ENCODE results near the gene CYP39A1. TPM values are rescaled to one million over a fixed set of nuclear protein-coding genes. Genes with fewer than 3 reads are reported as not detected.

Gene CYP39A1
- total and polyA plus RNA-seq, 8 donors, result 1.8 to 11.6 (median 7.8) TPM; not detected in 1

GRCh38 chr6:46538800-46539480, 113.7 kb downstream of the CYP39A1 start:
- no peak overlapping the region for H3K27ac ChIP-seq
- 58 to 75% (median 68%) methylated on average over 6 of the region's 6 CpGs for WGBS, 5 donors
- no peak overlapping the region for H3K4me3 ChIP-seq
- intact Hi-C loops (cut with DNase I; ENCODE audit: low total_unique reads), result no loop called here
- H3K27me3 ChIP-seq, result no peaks in the 10 kb centered on the region
- DNase-seq, result no peak
- H3K36me3 ChIP-seq, result no peaks in the 10 kb centered on the region
- TF ChIP-seq EP300 (IDR thresholded peaks at IDR 0.05), result no peak
- no peak for TF ChIP-seq POLR2AphosphoS5 (IDR thresholded peaks at IDR 0.05)
- TF ChIP-seq, protein P1, sequence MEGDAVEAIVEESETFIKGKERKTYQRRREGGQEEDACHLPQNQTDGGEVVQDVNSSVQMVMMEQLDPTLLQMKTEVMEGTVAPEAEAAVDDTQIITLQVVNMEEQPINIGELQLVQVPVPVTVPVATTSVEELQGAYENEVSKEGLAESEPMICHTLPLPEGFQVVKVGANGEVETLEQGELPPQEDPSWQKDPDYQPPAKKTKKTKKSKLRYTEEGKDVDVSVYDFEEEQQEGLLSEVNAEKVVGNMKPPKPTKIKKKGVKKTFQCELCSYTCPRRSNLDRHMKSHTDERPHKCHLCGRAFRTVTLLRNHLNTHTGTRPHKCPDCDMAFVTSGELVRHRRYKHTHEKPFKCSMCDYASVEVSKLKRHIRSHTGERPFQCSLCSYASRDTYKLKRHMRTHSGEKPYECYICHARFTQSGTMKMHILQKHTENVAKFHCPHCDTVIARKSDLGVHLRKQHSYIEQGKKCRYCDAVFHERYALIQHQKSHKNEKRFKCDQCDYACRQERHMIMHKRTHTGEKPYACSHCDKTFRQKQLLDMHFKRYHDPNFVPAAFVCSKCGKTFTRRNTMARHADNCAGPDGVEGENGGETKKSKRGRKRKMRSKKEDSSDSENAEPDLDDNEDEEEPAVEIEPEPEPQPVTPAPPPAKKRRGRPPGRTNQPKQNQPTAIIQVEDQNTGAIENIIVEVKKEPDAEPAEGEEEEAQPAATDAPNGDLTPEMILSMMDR (IDR thresholded peaks at IDR 0.05), result no peak
- TF ChIP-seq POLR2A (IDR thresholded peaks at IDR 0.05), result no peak
- H3K4me1 ChIP-seq, result no peaks in the 10 kb centered on the region
- peaks cover 0 to under 1% (median 0%) of the 10 kb centered on the region in 4 donors for H3K9me3 ChIP-seq

- no peak for DNase-seq
- H3K27me3 ChIP-seq, result no peaks in the 10 kb centered on the region
- TF ChIP-seq POLR2AphosphoS5 (IDR thresholded peaks at IDR 0.05) (no peak), EP300 (IDR thresholded peaks at IDR 0.05) (no peak), POLR2A (IDR thresholded peaks at IDR 0.05) (no peak)
- TF ChIP-seq, protein P1 (IDR thresholded peaks at IDR 0.05), result no peak
- H3K4me3 ChIP-seq, result no peak overlapping the region
- 63 to 71% (median 67%) methylated on average over 3 of the region's 3 CpGs for WGBS, 5 donors
- no peaks in the 10 kb centered on the region for H3K36me3 ChIP-seq
- H3K27ac ChIP-seq, result no peak overlapping the region
- H3K4me1 ChIP-seq, result no peaks in the 10 kb centered on the region
- H3K9me3 ChIP-seq, result no peaks in the 10 kb centered on the region
- intact Hi-C loops (cut with DNase I; ENCODE audit: low total_unique reads), result no loop called here
Observed at GRCh38 chr6:46530896-46531295, 121.7 kb downstream of the CYP39A1 start.

DNA sequence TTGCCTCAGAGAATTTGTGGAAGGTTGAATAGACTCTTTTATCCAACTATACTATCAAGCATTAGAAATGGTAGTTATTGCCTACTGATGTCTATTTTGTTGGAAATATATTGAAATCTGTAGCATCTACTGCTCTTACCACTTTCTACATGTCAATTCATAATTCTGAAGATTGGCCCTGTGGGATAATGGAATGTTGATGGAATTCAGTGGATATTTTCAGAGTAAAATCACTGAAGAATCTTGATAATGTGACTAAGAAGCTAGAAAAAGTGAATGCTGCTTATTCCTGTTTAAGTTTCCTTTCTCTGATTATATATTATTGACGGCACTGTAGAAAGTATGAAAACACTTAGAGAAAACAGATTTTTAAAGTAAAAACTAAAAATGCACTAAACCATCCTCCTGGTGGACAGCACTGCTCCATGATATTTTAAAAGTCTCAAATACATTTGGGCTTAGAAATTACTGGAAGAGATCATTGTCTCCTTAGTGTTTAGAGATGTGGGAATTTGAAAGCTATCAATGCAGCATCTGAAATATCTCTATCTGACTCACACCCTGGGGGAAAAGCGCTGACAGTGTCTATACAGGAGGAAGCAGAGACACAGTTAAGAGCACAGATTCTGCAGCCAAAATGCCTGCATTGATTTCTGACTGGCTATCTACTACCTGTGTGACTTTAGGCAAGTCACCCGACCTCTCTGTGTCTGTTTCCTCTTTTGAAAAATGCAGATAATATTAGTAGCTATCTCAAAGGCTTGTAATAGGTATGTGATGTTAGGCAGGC, 123.5 kb downstream of the CYP39A1 start:
- Histone ChIP-seq H3K27me3 (no peaks in the 10 kb centered on the region), H3K27ac (no peak overlapping the region), H3K9me3 (no peaks in the 10 kb centered on the region), H3K36me3 (no peaks in the 10 kb centered on the region), H3K4me1 (no peaks in the 10 kb centered on the region), H3K4me3 (no peak overlapping the region)
- TF ChIP-seq, protein P1 (IDR thresholded peaks at IDR 0.05), result no peak
- TF ChIP-seq POLR2A (IDR thresholded peaks at IDR 0.05) (no peak), POLR2AphosphoS5 (IDR thresholded peaks at IDR 0.05) (no peak), EP300 (IDR thresholded peaks at IDR 0.05) (no peak)
- DNase-seq, result no peak
- 65 to 75% (median 74%) methylated on average over 3 of the region's 3 CpGs for WGBS, 5 donors
- intact Hi-C loops (cut with DNase I; ENCODE audit: low total_unique reads), result no loop called here

GRCh38 chr6:46526607-46527006, 126.0 kb downstream of the CYP39A1 start:
- Histone ChIP-seq H3K36me3 (no peaks in the 10 kb centered on the region), H3K4me1 (no peaks in the 10 kb centered on the region), H3K27me3 (no peaks in the 10 kb centered on the region), H3K27ac (no peak overlapping the region), H3K4me3 (no peak overlapping the region), H3K9me3 (no peaks in the 10 kb centered on the region)
- DNase-seq, result no peak
- intact Hi-C loops (cut with DNase I; ENCODE audit: low total_unique reads), result no loop called here
- WGBS, 5 donors, result 87 to 91% (median 90%) methylated on average over 2 of the region's 2 CpGs
- TF ChIP-seq, protein P1 (IDR thresholded peaks at IDR 0.05), result no peak
- TF ChIP-seq EP300 (IDR thresholded peaks at IDR 0.05) (no peak), POLR2A (IDR thresholded peaks at IDR 0.05) (no peak), POLR2AphosphoS5 (IDR thresholded peaks at IDR 0.05) (no peak)

Measured in stomach (tissue), 9 donors.